Measurements from ENCODE around the gene SEC16B.

SEC16B gene

GRCh38 chr1:177902266-177902665, 67.6 kb downstream of the SEC16B start:
- DNase-seq = no peak

- no peak for DNase-seq
Measured at GRCh38 chr1:177897998-177898654, 71.7 kb downstream of the SEC16B start.

- DNase-seq = no peak
Measured at GRCh38 chr1:177897281-177897997, 72.4 kb downstream of the SEC16B start.

All from T-helper 1 cell (primary cell).